ENCODE data around the gene VENTX.
"Not testable (repeated sequence)": the region's sequence is repeated elsewhere in the genome, so short reads cannot be mapped to it uniquely, and the experiment has no call there.

The VENTX gene

GRCh38 chr10:133253361-133253955 is 15.8 kb downstream of the VENTX start:
- no peak for DNase-seq (ENCODE audit: extremely low read depth in 1 of 2, low read depth in 1 of 2)

- DNase-seq (ENCODE audit: extremely low read depth in 1 of 2, low read depth in 1 of 2): no peak
Observed at GRCh38 chr10:133254421-133255120, 16.9 kb downstream of the VENTX start.

- DNase-seq (ENCODE audit: extremely low read depth in 1 of 2, low read depth in 1 of 2): no peak
Observed at GRCh38 chr10:133255323-133255722, 17.7 kb downstream of the VENTX start.

GRCh38 chr10:133257489-133258065 is 19.9 kb downstream of the VENTX start:
- DNase-seq (ENCODE audit: extremely low read depth in 1 of 2, low read depth in 1 of 2): no peak

- DNase-seq (ENCODE audit: extremely low read depth in 1 of 2, low read depth in 1 of 2): no peak
Observed at GRCh38 chr10:133258066-133258817, 20.6 kb downstream of the VENTX start.

GRCh38 chr10:133258818-133259601 is 21.4 kb downstream of the VENTX start:
- DNase-seq (ENCODE audit: extremely low read depth in 1 of 2, low read depth in 1 of 2): peak; percentile 57 to 80

GRCh38 chr10:133259602-133259989 is 21.9 kb downstream of the VENTX start:
- DNase-seq (ENCODE audit: extremely low read depth in 1 of 2, low read depth in 1 of 2): no peak

- peak; percentile 35 to 55 for DNase-seq (ENCODE audit: extremely low read depth in 1 of 2, low read depth in 1 of 2)
Observed at GRCh38 chr10:133260895-133261725, 23.5 kb downstream of the VENTX start.

- peak; percentile 64 to 78 for DNase-seq (ENCODE audit: extremely low read depth in 1 of 2, low read depth in 1 of 2)
Observed at GRCh38 chr10:133261726-133262325, 24.2 kb downstream of the VENTX start.

- no peak for DNase-seq (ENCODE audit: extremely low read depth in 1 of 2, low read depth in 1 of 2)
Observed at GRCh38 chr10:133262696-133263095, 25.0 kb downstream of the VENTX start.

GRCh38 chr10:133263674-133264073 is 26.0 kb downstream of the VENTX start:
- DNase-seq (ENCODE audit: extremely low read depth in 1 of 2, low read depth in 1 of 2): no peak

- DNase-seq (ENCODE audit: extremely low read depth in 1 of 2, low read depth in 1 of 2): peak in 1 of 2 donors; percentile 17
Observed at GRCh38 chr10:133264461-133264860, 26.8 kb downstream of the VENTX start.

GRCh38 chr10:133265052-133265451 is 27.4 kb downstream of the VENTX start:
- not testable (repeated sequence) for DNase-seq (ENCODE audit: extremely low read depth in 1 of 2, low read depth in 1 of 2)

GRCh38 chr10:133266056-133266795 is 28.6 kb downstream of the VENTX start:
- no peak for DNase-seq (ENCODE audit: extremely low read depth in 1 of 2, low read depth in 1 of 2)

- DNase-seq (ENCODE audit: extremely low read depth in 1 of 2, low read depth in 1 of 2): no peak
Observed at GRCh38 chr10:133267293-133267692, 29.6 kb downstream of the VENTX start.

- DNase-seq (ENCODE audit: extremely low read depth in 1 of 2, low read depth in 1 of 2): no peak
Observed at GRCh38 chr10:133267829-133268228, 30.2 kb downstream of the VENTX start.

GRCh38 chr10:133268532-133268931 is 30.9 kb downstream of the VENTX start:
- no peak for DNase-seq (ENCODE audit: extremely low read depth in 1 of 2, low read depth in 1 of 2)

GRCh38 chr10:133269367-133269766 is 31.7 kb downstream of the VENTX start:
- DNase-seq (ENCODE audit: extremely low read depth in 1 of 2, low read depth in 1 of 2): no peak

- DNase-seq (ENCODE audit: extremely low read depth in 1 of 2, low read depth in 1 of 2): no peak
Observed at GRCh38 chr10:133270204-133270603, 32.5 kb downstream of the VENTX start.
